ENCODE results near the gene EIF2B5.
"Not testable (repeated sequence)": the region's sequence is repeated elsewhere in the genome, so short reads cannot be mapped to it uniquely, and the experiment has no call there.

EIF2B5 gene

DNA sequence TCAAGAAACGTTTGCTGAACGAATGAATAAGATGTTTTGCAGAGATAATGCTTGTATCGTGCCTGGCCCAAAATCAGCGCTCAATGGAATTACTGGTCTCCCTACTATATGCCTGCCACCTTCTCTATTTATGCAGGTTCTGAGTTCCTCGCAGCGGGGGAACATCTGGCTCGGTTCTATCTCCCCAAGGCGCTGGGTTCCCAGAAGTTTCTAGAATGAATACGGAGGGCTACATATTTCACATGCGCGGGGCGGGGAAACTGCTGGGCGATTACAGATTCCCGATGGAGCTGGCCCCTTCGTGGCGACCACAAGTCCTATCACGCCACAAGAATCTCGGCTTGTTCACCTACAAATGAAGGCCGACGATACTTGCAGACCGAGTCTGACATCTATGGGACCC is 411 bp upstream of the EIF2B5 start:
- peaks cover 2% of the 10 kb centered on the region for H3K36me3 Mint-ChIP-seq
- peak overlapping the region; percentile 95 for H3K27ac Mint-ChIP-seq

DNA sequence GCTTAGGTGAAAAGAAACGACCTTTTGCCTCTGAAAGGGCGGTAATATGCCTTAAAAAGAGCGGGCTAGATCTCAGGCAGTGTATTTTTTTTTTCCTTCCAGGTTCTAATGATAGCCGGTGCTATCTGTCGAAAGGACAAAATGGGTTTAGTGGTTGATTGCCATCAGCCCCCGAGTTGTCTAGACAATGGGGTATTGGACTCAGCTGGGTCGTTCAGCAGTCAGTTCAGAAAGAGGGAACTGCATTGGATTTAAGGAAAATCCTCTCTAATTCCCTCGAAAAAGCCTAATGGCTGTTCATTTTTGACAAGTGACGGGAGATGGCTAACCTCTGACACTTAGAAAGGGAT is 728 bp downstream of the EIF2B5 start:
- H3K36me3 Mint-ChIP-seq = peaks cover 2% of the 10 kb centered on the region
- H3K4me3 Mint-ChIP-seq = peak overlapping the region; percentile 96
- H3K9me3 Mint-ChIP-seq (ENCODE audit: low read depth) = no peaks in the 10 kb centered on the region
- peak overlapping the region; percentile 95 for H3K27ac Mint-ChIP-seq
- peaks cover 22% of the 10 kb centered on the region for H3K4me1 Mint-ChIP-seq (ENCODE audit: low read depth)
- H3K27me3 Mint-ChIP-seq = no peaks in the 10 kb centered on the region

More for the DNA sequence above, 411 bp upstream of the EIF2B5 start:
- H3K9me3 Mint-ChIP-seq (ENCODE audit: low read depth) = no peaks in the 10 kb centered on the region
- peaks cover 22% of the 10 kb centered on the region for H3K4me1 Mint-ChIP-seq (ENCODE audit: low read depth)
- H3K4me3 Mint-ChIP-seq = peak overlapping the region; percentile 96
- no peaks in the 10 kb centered on the region for H3K27me3 Mint-ChIP-seq

DNA sequence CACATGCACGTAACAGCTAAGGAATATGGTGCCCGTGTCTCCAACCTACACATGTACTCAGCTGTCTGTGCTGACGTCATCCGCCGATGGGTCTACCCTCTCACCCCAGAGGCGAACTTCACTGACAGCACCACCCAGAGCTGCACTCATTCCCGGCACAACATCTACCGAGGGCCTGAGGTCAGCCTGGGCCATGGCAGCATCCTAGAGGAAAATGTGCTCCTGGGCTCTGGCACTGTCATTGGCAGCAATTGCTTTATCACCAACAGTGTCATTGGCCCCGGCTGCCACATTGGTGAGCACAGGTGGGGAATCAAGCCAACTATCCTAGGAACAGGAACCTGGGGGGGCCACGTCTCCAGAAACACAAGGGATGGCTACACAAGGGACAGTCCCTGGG is 5.3 kb downstream of the EIF2B5 start:
- Mint-ChIP-seq H3K9me3 (ENCODE audit: low read depth) (no peaks in the 10 kb centered on the region), H3K27ac (no peak overlapping the region), H3K36me3 (peaks cover 2% of the 10 kb centered on the region), H3K4me3 (no peak overlapping the region), H3K4me1 (ENCODE audit: low read depth) (peaks cover 19% of the 10 kb centered on the region), H3K27me3 (no peaks in the 10 kb centered on the region)

DNA sequence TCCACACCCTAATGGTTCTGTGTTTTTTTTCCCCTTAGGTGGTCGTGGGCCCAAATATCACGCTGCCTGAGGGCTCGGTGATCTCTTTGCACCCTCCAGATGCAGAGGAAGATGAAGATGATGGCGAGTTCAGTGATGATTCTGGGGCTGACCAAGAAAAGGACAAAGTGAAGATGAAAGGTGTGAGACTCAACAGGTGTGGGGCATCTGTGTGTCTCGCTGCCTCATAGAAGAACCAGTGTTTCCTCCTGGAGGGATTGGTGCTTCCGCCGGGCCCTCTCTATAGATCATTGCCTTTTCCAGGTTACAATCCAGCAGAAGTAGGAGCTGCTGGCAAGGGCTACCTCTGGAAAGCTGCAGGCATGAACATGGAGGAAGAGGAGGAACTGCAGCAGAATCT is 7.0 kb downstream of the EIF2B5 start:
- Mint-ChIP-seq H3K36me3 (peaks cover 4% of the 10 kb centered on the region), H3K27ac (no peak overlapping the region), H3K27me3 (no peaks in the 10 kb centered on the region)

DNA sequence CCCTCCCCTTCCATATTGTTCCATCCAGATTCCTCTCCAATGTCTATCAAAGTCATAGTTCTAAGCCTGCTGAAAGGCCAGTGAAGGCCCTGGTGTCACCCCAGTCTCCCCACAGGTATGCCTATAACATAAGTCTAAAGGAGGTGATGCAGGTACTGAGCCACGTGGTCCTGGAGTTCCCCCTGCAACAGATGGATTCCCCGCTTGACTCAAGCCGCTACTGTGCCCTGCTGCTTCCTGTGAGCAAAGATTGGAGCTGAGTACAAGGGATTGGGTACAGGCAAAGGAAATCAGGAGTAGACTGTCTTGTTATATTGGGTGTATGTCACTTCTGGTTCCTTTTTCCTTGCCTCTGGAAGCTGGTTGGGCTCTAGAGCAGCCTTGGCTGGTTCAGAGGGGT is 8.2 kb downstream of the EIF2B5 start:
- Mint-ChIP-seq H3K4me1 (ENCODE audit: low read depth) (no peaks in the 10 kb centered on the region), H3K36me3 (peaks cover 2% of the 10 kb centered on the region), H3K27me3 (no peaks in the 10 kb centered on the region), H3K9me3 (ENCODE audit: low read depth) (no peaks in the 10 kb centered on the region), H3K27ac (no peak overlapping the region), H3K4me3 (no peak overlapping the region)

More for the DNA sequence above, 7.0 kb downstream of the EIF2B5 start:
- Mint-ChIP-seq H3K4me3 (no peak overlapping the region), H3K9me3 (ENCODE audit: low read depth) (no peaks in the 10 kb centered on the region), H3K4me1 (ENCODE audit: low read depth) (peaks cover 7% of the 10 kb centered on the region)

DNA sequence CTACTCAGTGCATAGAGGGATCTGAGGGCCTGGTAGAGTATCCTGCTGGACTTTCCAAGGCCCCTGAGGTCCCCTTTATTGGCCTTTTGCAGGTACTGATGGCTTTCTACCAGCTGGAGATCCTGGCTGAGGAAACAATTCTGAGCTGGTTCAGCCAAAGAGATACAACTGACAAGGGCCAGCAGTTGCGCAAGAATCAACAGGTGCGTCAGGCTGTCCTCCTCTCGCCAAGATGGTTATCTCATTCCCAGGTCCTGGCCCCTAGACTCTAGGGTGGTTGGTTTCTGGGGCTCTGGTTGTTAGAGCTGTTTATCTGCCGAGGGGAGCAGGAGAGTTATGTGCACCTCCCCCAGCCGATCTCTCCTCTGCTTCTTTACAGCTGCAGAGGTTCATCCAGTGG is 9.3 kb downstream of the EIF2B5 start:
- H3K36me3 Mint-ChIP-seq = peaks cover 2% of the 10 kb centered on the region
- no peaks in the 10 kb centered on the region for H3K9me3 Mint-ChIP-seq (ENCODE audit: low read depth)
- H3K27me3 Mint-ChIP-seq = no peaks in the 10 kb centered on the region
- no peak overlapping the region for H3K27ac Mint-ChIP-seq
- H3K4me3 Mint-ChIP-seq = no peak overlapping the region
- no peaks in the 10 kb centered on the region for H3K4me1 Mint-ChIP-seq (ENCODE audit: low read depth)

DNA sequence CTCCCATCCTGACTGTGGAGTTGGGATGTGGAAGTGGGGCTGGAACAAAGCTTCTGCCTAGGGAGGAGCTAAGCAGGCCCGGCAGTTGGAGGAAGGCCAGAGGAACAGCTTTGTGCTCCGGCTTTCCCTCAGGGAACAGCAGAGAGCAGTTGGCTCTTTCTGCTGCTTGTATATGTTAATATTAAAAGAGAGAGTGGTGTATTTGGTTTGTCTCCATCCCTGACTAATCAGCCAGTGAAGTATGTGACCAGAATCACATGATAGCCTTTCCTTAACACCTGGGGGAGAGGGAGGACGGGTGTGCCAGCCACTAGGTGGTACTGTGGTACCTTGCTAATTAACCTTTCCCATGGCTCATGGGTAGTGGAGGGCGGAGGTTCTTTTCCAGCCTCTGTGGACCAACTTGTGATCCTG is 10.0 kb downstream of the EIF2B5 start:
- Mint-ChIP-seq H3K36me3 (peaks cover 2% of the 10 kb centered on the region), H3K4me1 (ENCODE audit: low read depth) (no peaks in the 10 kb centered on the region)

DNA sequence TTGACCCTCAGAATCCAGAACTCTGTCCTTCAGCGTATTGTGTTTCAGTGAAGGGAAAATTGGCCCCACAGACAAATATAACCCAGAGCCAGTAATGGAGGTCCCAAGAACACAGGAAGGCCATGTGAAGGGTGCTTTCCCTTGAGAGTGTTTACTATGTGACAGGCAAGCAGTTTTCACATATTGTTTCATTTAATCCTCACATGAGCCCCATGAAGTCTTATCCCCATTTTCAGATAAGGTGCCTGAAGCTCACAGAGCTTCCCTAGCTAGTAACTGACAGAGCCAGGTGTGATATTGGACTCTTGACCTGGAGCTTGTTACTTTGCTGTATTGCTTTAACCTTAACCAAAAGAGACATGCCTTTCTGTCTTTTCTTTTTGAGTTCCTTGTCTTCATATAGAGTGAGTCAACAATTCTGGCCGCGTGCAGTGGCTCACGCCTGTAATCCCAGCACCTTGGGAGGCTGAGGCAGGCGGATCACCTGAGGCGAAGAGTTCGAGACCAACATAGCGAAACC is 10.7 kb downstream of the EIF2B5 start:
- Mint-ChIP-seq H3K27ac (no peak overlapping the region), H3K4me1 (ENCODE audit: low read depth) (no peaks in the 10 kb centered on the region), H3K9me3 (ENCODE audit: low read depth) (no peaks in the 10 kb centered on the region), H3K27me3 (no peaks in the 10 kb centered on the region), H3K4me3 (no peak overlapping the region), H3K36me3 (peaks cover 2% of the 10 kb centered on the region)

More for the DNA sequence above, 10.0 kb downstream of the EIF2B5 start:
- no peak overlapping the region for H3K4me3 Mint-ChIP-seq
- no peak overlapping the region for H3K27ac Mint-ChIP-seq
- no peaks in the 10 kb centered on the region for H3K27me3 Mint-ChIP-seq
- H3K9me3 Mint-ChIP-seq (ENCODE audit: low read depth) = no peaks in the 10 kb centered on the region

DNA sequence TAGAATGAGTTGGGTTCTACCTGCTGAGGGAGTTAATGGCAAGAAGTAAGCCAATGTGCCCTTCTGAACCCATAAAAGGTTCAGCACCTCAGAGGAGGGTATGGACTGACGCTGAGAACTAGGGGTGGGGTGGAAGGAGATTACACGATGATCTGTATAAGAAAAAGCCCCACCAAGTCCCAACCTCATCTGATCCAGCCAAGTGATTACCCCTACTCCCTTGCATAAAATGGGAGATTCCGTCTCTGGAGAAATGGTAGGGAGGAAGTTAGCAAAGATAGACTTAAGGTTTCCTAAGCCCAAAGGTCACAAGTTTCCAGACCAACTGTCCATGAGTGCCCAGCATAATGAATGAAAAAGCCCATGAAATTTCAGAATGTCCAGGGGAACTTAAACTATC is 12.9 kb downstream of the EIF2B5 start:
- Mint-ChIP-seq H3K36me3 (peaks cover 2% of the 10 kb centered on the region), H3K27ac (no peak overlapping the region), H3K27me3 (no peaks in the 10 kb centered on the region), H3K4me1 (ENCODE audit: low read depth) (no peaks in the 10 kb centered on the region), H3K9me3 (ENCODE audit: low read depth) (no peaks in the 10 kb centered on the region), H3K4me3 (no peak overlapping the region)

DNA sequence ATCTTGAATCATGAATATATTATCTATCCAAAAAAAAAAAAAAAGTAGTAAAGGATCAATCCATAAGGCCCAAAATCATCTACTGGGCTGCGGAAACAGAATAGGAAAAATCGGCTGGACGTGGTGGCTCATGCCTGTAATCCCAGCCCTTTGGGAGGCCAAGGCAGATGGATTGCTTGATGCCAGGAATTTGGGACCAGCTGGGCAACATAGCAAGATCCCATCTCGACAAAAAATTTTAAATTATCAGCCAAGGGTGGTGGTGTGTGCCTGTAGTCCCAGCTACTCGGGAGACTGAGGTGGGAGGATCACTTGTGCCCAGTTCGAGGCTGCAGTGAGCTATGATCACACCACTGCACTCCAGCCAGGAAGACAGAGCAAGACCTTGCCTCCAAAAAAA is 14.0 kb downstream of the EIF2B5 start:
- Mint-ChIP-seq H3K4me3 (no peak overlapping the region), H3K4me1 (ENCODE audit: low read depth) (no peaks in the 10 kb centered on the region), H3K27ac (no peak overlapping the region), H3K27me3 (no peaks in the 10 kb centered on the region), H3K36me3 (peaks cover 2% of the 10 kb centered on the region), H3K9me3 (ENCODE audit: low read depth) (no peaks in the 10 kb centered on the region)

DNA sequence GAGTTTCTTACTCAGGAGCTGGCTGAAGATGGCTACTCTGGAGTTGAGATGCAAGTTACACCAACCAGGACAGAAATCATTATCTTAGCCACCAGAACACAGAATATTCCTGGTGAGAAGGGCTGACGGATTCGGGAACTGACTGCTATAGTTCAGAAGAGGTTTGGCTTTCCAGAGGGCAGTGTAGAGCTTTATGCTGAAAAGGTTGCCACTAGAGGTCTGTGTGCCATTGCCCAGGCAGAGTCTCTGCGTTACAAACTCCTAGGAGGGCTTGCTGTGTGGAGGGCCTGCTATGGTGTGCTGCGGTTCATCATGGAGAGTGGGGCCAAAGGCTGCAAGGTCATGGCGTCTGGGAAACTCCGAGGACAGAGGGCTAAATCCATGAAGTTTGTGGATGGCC is 14.6 kb downstream of the EIF2B5 start:
- not testable (repeated sequence) for H3K27ac Mint-ChIP-seq; H3K9me3 Mint-ChIP-seq (ENCODE audit: low read depth); H3K4me3 Mint-ChIP-seq; H3K27me3 Mint-ChIP-seq; H3K4me1 Mint-ChIP-seq (ENCODE audit: low read depth); H3K36me3 Mint-ChIP-seq

DNA sequence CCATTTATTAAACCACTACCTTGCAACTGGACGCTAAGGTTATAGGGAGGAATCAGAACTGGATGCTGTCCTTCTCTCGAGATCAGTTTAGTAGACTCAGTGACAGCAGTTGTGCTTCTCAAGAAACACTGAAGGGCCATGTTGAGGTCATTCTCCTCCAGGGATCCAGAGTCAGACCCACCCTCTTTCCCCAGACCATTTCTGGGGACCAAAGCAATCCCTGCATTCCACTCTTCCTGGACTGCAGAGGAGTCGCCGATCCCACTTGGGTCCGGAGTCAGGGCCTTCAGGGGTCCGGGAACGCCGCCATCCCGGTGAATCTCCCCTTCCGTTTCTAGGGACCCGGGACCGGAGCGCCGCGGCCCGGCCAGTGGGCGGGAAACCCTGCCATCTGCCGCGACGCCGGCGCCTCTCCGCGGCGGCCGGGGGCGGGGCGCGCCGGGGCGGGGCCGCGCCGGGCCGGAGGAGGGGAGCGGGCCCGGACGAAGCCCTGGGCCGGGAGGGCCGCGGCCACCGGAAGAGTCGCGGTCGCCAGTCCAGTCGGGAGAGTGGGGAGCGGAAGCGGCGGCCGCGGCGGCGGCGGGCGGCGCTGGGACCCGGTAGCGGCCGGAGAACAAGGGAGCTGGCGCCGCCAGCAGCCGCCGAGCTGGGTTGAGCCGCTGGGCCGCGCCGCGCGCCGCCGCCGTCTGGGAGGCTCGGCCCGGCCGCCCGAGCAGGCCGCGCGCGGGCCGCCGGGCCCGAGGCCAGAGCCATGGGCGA is 19.9 kb downstream of the EIF2B5 start, which contains the start of gene DVL3:
TSS of gene DVL3 (plus strand) at position 493 of the 759 bp plus-strand sequence. CDS start at position 752, 259 bp downstream.
- H3K36me3 Mint-ChIP-seq = no peaks in the 10 kb centered on the region
- H3K4me3 Mint-ChIP-seq = peak within 1 kb of the TSS; percentile 94
- H3K4me1 Mint-ChIP-seq (ENCODE audit: low read depth) = peaks cover 19% of the 10 kb centered on the region
- no peaks in the 10 kb centered on the region for H3K27me3 Mint-ChIP-seq
- H3K9me3 Mint-ChIP-seq (ENCODE audit: low read depth) = no peaks in the 10 kb centered on the region
- peak within 1 kb of the TSS; percentile 58 for H3K27ac Mint-ChIP-seq

DNA sequence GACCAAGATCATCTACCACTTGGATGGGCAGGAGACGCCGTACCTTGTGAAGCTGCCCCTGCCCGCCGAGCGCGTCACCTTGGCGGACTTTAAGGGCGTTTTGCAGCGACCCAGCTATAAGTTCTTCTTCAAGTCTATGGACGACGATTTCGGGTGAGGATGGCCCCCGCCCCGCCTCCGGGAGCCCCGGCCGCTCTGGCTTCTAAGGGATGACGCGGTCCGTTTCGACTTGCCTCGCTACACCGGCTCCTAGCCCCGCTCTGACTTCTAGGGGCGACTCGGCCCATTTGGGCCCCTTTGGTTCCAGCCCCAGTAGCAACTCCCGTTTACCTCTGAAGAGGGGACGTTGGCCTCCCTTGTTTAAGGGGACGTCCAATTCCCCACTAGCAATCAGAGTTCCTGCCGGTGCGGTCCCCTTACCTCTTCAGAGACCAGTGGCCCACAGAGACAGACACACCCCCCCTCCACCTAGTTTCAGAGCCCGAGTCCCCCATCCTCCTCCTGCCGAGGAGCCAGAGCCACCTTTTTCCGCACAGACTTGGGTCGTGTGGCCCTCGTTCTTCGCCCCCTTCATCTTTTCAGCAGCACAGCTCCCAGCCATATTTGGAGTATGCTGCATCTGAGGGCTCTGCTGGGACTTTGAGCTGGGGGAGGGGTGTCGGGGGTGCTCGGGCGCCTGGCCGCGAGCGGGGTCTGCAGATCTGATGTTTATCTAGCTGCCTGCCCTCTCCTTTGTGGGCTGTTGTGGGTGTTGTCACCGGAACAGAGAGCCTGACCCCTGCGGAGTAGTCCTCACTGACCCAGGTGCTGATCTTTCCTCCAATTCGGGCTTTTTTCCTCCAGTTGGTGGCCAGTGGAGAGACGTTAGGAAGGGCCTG is 20.7 kb downstream of the EIF2B5 start:
- no peaks in the 10 kb centered on the region for H3K36me3 Mint-ChIP-seq
- peaks cover 23% of the 10 kb centered on the region for H3K4me1 Mint-ChIP-seq (ENCODE audit: low read depth)
- H3K27me3 Mint-ChIP-seq = no peaks in the 10 kb centered on the region
- peak overlapping the region; percentile 94 for H3K4me3 Mint-ChIP-seq
- no peaks in the 10 kb centered on the region for H3K9me3 Mint-ChIP-seq (ENCODE audit: low read depth)
- H3K27ac Mint-ChIP-seq = peak overlapping the region; percentile 58

DNA sequence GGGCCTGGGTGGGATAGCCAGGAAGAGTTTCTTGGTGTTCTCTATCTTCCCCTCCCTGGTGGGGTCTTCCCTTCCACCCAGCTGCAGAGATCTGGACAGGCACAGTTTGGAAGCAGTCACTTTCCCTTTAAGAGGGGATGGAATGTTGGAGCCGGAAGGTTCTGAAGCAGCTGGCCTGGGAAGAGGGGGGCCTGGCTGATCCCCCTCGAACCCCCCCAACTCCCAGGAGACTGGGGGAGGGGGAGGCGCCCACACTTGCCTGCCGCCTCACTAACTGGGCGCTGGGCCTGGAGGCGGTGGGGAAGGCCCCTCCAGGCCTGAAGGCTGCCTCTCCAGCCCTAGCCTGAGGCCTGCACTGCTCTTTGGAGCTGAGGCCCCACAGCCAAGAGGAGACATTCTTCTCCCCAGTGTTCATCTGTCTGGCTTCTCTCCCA is 21.4 kb downstream of the EIF2B5 start:
- no peaks in the 10 kb centered on the region for H3K36me3 Mint-ChIP-seq
- H3K9me3 Mint-ChIP-seq (ENCODE audit: low read depth) = no peaks in the 10 kb centered on the region
- peak overlapping the region; percentile 41 for H3K27ac Mint-ChIP-seq
- peaks cover 25% of the 10 kb centered on the region for H3K4me1 Mint-ChIP-seq (ENCODE audit: low read depth)
- peak overlapping the region; percentile 94 for H3K4me3 Mint-ChIP-seq
- H3K27me3 Mint-ChIP-seq = no peaks in the 10 kb centered on the region

DNA sequence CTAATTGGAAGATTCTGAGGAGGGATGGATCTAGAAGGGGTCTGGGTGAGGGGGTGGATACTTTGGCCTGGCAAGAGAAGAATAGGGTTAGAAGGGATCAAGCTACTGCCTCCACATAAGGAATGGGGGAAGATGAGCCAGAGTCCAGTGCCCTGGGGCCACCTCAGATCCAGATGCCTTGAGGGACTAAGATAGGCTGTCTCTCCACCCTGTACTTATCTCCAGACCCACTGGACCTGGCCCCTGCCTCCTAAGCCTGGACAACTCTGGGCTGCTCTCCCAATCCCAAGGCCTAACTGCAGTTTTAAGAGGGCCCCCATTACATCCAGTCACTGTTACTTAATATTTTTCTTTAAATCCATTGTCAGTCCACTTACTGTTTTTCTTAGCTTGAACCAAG is 22.0 kb downstream of the EIF2B5 start:
- H3K27me3 Mint-ChIP-seq = no peaks in the 10 kb centered on the region
- peaks cover 28% of the 10 kb centered on the region for H3K4me1 Mint-ChIP-seq (ENCODE audit: low read depth)
- H3K36me3 Mint-ChIP-seq = no peaks in the 10 kb centered on the region
- peak overlapping the region; percentile 24 for H3K27ac Mint-ChIP-seq
- H3K9me3 Mint-ChIP-seq (ENCODE audit: low read depth) = no peaks in the 10 kb centered on the region
- peak overlapping the region; percentile 94 for H3K4me3 Mint-ChIP-seq
